Amygdala (tissue), 56 donors: ENCODE results near the gene TCEAL8.
A peak's percentile ranks its signal among the peaks of the same experiment; 100 is the strongest.
"Not testable (repeated sequence)": the region's sequence is repeated elsewhere in the genome, so short reads cannot be mapped to it uniquely, and the experiment has no call there.

Experiments used
- DNase-seq, 56 donors: peaks; one replicate each; lab custom pipeline; 2025; lab: John Stamatoyannopoulos, UW

Gene TCEAL8, protein sequence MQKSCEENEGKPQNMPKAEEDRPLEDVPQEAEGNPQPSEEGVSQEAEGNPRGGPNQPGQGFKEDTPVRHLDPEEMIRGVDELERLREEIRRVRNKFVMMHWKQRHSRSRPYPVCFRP

DNA sequence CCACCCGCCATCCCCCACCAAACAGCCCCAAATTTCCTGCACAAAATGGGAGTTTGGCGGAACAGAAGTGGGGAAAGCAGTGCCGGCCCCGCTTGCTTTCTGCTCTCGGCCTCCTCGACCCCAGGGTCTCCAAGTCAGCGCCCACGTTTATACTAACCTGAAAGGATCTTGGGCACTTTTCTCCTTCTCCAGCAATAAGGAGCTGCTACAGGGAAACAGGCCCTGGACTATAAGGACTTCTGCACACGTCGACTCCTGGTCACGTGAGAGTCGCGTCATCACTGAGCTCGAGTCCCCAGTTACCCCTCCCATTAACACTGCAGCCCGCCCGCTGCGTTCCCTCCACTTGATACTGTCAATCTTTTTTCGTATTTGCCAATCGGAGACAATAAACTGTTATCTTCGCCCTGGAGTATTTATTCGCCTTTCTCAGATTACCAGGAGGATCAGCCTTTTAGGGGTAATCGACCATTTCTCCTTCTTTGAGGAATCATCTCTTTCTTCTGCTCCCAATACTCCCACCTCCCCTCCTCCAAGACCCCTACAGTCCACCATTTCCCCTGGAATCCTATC, at the start of gene TCEAL8:
TCEAL8 (minus strand) TSS at position 235 of the 573 bp plus-strand sequence. CDS start 1,176 bp downstream, outside the sequence.
- DNase-seq, result peak in 55 of 56 donors; percentile 1 to 92 (median 67)

DNA sequence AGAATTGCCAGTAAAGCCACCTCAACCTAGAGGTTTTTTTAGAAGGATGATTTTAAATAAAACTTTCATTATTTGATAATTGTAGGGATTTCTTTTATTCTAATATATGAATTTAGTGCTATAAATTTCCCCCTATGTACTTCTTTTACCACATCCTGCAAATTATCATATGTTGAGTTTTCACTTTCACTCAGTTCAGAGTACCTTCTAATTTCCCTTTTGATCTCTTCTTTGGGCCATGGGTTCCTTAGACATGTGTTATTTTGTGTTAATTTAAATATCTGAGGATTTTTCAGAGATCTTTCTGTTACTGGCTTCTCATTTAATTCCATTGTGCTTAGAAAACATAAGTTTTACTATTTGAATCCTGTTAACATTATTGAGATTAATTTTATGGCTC, 49.8 kb upstream of the TCEAL8 start:
- no peak for DNase-seq

DNA sequence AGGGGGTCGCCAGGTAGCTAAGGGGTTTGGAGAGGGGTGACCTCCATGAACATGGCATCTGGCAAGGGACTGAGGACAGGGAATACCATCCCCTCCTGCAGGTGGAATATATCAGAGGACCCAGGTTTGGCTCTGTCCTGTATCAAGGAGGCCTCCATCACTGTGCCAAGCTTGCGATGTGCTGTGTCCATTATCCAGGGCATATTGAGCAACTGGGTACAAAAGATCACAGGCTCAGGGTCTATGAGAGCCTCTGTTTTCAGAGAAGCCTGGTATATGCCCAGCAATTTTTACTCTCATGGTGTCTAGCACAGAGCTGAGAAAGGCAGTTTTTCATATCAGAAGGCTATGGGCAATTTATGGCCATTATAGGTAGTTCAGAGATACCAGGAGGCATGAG, 38.2 kb upstream of the TCEAL8 start:
- DNase-seq, result no peak

DNA sequence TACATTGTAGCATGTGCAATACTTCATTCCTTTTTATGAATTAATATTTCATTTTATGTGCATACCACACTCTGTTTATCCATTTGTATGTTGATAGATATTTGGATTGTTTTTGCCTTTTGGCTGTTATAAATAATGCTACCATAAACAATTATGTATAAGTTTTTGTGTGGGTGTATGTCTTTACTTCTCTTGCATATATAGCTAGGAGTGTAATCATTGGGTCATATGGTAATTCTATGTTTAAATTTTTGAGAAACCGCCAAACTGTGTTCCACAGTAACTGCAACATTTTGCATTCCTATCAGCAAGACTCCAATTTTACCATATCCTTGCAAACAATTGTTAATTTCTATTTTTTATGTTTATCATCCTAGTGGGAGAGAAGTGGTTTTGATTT, 24.7 kb upstream of the TCEAL8 start:
- DNase-seq, result no peak

DNA sequence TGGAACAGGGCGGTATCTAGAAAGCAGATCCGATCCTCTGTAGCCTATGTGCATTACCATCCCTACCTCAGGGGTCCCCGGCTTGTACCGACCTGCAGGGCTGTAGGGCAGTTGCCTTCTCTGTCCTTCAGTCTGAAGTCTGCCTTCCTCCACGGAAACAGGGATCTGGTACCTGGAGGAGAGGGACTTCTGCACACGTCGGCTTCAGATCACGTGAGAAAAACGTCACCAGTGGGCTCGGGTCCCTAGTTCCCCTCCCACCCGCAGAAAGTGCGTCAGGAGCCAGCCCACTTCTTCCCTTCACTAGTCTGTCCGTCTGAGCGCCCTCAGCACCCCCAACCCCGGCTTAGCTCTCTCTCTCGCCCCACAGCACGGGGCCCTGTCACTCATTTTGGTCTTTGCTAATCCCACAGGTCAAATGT, 21.6 kb upstream of the TCEAL8 start, which contains the start of gene TCEAL5:
TCEAL5 (minus strand) TSS at position 170 of the 422 bp plus-strand sequence. CDS start 2,187 bp downstream, outside the sequence.
- peak in 50 of 56 donors; percentile 0 to 70 (median 17) for DNase-seq

DNA sequence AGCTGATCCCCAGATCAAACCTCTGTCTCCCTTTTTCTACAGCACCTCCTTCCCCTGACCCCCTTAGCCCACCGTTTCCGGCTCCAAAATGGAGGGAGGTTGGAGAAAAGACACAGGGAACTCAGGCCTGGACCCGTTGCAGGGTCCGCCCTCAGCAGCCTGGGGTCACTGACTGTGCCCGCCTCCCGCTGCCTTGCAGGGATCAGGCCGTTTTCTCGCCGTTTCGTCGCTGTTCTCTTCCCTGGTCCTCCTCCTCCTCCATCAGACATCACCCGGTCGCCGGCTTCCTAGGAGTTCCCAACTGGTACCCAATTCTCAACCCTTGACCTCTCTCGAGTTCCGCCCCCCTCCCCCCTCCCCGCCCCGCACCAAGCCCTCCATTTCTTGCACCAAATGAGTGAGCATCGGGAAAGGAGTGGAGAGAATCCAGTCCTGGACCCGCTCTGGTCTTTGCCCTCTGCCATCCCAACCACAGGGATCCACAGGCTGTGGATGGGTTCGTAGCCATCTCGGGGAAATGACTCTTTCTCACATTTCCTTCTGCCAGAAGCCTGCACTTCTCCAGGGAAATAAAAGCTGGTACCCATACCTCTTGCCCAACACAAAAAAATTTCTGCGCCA, 21.1 kb upstream of the TCEAL8 start:
- peak in 14 of 56 donors; percentile 0 to 13 (median 1) for DNase-seq

DNA sequence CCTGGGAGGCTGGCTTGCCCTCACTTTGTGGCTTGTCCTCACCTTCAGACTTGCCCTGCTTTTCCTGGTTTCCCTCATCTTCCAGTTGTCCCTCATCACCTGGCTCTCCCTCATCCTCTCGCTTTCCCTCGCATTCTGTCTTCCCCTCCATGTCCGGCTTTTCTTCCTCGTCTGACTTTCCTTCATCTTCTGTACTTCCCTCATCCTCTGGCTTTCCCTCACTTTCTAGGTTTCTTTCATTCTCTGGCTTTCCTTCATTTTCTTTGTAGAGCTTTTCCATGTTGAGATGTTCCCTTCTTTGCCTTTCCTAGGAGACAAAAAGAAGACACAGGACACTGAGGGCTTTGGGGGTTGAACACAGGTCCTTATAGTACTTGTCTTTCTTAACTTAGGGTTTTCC, 19.3 kb upstream of the TCEAL8 start:
- no peak for DNase-seq

DNA sequence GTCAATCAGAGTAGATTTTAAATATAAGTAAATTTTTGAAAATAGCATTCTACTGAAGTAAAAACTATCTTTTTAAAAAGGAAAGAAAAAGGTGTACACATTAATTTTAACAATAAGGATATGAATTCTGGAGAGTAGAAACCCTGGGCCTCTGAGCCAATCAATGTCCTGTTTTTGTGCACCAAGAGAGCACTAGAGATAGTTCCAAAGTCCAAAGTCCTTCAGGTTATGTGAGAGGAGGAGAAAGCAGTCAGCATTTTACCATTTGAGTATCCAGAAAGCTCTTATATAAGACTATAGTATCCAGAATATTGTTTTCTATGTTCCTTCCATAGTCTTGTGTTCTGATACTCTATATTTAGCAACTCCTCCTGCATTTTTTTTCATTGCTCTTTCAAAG, 3.3 kb upstream of the TCEAL8 start:
- no peak for DNase-seq

DNA sequence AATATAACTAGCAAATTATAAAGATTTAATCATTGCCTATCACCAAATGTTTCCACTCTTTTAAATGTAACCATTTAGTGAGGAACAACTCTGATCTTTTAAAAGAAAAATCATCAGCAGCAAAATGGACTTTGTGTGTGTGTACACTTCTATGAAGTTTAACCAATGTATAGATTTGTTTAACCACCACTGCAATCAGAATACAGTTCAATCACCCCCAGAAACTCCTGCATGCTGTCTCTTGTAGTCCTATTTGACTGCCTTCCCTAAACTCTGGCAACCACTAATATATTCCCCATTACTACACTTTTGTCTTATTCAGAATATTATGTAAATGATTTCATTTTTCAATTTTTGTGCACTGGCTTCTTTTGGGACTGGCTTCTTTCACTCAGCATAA, 1.7 kb upstream of the TCEAL8 start:
- DNase-seq, result no peak

DNA sequence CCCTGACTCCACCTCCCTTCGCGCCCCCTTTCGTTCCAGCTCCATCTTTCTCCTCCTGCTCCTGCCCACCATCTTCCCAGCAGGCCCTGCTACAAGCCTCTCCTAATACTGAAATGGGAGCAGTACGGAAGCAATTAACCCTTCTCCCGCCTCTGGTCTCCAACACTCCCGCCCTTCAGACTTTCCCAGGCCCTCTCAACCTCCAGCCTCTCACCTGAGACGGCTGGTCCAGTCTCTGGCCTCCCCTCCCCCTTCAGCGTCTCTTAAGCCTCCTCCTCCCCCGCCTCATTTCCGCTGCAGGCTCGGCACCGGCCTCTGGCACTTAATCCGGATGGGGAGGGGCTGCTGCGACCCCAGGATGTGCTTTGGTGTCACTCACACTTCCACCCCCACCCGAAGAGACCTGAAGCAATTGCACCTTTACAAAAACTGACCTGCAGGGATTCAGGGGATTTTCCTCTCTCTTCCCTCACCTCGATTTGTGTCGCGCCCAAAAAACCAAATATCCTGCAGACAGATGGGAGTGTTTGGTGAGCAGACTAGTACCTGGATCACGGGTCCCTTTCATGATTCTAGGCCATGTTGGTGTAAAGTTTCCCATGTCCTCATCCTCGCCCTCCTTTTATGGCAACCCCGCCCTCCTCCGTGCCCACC, 657 bp downstream of the TCEAL8 start:
- DNase-seq, result peak in 49 of 56 donors; percentile 0 to 63 (median 30)

DNA sequence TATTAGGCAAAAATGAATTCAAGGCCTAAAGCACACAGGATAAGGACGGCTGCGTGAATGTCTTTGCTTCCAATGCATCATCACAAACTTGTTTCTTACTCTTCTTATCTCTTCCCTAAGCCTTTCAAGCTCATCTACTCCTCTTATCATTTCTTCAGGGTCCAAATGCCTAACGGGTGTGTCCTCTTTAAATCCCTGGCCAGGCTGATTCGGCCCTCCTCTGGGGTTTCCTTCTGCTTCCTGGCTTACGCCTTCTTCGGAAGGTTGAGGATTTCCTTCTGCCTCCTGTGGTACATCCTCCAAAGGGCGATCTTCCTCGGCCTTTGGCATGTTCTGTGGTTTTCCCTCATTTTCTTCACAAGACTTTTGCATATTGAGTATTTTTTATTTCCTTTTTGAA, 1.3 kb downstream of the TCEAL8 start:
- no peak for DNase-seq

DNA sequence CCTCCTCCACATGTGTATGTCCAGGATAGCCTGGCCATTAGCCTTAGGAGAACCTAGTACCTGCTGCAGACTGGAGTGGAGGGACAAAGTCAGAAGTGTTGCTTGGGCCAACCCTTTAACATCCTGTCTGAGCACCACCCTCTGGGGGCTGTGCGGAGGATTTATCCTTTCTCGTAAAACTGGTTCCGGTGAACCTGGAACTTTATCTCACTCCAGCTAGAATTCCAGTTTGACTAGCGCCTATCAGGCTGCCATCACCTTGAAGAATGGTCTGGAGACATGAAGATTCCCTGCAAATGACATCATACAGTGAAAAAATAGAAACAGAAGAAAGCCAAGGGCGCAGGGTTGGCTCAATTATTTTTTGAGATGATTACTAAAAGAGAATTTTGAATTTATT, 4.0 kb downstream of the TCEAL8 start:
- no peak for DNase-seq

DNA sequence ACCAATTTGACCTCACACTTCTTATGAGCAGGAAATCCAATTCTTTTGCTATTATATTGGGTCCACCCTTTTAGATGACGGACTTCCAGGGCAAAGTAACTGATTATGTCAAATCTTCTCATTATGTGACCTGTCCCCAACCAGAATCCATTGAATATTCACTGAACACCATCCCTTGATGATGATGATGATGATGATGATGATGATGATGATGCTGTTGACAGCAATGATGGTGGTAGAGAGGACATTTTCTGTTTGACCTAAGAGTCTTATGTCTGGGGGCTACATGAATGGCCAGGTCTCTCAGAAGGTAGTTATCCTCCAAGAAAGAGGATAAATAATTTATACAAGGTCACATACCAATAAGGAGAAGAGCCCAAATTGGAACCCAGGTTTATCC, 5.2 kb downstream of the TCEAL8 start:
- DNase-seq, result no peak

DNA sequence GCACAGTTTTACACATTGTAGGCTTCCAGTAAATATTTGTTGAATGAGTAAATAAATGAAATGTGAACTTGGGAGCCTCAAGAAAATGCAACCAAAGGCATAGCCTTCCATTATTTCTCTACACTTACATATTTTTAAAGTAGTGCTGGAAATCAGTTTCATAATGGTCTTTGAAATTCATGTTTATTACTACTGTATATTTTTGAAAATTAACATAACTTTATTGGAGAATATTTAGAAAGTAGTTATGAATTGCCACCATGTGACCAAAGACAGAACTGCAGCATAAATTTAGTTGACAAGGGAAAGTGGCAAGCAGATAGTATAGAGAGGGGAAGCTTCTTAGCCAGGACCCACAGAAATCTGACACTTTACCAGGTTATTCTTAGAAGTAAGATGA, 6.4 kb downstream of the TCEAL8 start:
- DNase-seq, result peak in 1 of 56 donors; percentile 0

DNA sequence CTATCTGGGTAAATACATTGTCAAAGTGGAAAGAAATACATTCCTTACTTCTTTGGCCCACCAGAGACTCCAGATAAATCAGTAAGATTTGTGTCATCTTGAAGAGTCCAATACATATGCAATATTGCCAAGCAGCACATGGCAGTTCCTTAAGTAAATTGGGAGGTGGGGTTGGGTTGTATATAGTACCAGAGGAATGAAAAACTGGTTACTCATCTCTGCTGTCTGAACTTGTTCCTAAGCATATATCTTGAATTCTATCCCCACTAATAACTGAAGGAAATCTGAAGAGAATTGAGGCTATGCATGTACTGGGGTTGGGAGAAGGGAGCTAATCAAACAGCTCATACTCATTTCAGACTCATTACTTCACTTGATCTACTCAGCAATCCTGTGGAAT, 14.8 kb downstream of the TCEAL8 start:
- no peak for DNase-seq

DNA sequence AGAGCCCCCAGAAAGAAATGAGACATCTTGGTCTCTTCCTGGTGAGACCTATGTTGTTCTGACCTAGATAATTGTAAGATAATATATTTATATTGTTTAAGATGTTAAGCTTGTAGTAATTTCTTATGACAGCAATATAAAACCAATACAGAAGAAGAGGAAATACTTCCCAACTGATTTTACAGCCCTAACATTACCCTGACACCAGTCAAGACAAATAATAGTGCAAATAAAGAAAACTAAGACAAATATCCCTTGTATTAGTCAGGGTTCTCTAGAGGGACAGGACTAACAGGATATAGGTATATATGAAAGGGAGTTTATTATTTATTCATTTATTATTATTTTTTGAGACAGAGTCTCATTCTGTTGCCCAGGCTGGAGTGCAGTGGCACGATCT, 18.7 kb downstream of the TCEAL8 start:
- no peak for DNase-seq

DNA sequence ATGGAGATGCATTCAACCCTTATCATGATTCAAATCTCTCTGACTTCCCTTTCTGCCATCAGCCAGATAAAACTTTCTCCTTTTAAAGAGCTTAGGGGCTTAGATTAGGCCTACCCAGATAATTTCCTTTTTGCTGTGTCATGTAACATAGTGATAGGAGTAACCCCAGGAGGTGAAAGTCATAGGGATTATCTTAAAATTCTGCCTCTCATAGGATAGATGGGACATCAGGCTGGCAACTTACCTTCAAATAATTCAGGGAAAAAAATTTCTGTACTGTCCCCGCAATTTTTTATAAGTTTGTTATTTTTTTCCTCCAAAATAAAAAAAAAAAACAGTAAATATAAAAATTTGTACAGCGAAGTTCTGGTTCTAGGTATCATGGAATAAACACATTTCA, 19.3 kb downstream of the TCEAL8 start:
- DNase-seq, result not testable (repeated sequence)

DNA sequence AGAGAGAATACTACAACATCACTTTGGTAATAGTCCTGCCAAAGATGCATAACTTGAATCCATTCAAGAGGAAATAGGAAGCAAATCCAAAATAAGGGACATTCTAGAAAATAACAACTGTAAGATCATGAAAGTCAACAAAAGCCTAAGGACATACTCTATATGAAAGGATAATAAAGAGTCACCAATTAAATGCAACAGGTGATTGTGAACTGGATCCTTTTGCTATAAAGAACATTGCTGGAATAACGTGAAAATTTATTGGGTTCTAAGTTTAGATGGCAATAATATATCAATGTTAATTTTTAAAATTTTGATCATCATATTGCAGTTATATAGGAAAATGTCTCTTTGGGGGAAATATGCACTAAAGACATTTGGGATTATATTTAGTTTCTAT, 20.1 kb downstream of the TCEAL8 start:
- no peak for DNase-seq

DNA sequence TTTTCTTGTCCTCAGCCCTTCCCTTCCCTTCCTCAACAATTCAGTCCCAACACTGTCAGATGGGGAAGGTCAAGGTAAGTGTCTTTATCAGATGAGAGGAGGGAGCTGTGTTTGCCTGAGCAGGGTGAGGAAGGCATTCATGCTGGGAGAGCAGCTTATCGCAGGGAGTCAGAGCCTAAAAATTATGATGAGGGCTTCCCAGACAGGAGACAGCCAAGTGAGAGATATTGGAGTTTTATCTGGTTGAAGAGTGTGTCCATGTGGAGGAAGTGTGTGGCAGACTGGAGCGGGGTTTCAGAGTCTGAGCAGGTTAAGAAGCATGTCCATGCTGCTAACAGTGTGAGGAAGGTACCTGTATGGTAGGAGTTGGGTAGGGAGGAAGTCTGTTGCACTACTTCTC, 21.7 kb downstream of the TCEAL8 start:
- no peak for DNase-seq

DNA sequence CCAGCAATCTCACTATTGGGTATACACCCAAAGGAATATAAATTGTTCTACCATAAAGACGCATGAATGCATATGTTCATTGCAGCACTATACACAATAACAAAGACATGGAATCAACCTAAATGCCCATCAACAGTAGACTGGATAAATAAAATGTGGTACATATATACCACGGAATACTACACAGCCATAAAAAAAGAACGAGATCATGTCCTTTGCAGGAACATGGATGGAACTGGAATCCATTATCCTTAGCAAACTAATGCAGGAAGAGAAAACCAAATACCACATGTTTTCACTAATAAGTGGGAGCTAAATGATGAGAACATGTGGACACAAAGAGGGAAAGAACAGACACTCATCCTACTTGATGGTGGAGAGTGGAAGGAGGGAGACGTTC, 29.0 kb downstream of the TCEAL8 start:
- not testable (repeated sequence) for DNase-seq

DNA sequence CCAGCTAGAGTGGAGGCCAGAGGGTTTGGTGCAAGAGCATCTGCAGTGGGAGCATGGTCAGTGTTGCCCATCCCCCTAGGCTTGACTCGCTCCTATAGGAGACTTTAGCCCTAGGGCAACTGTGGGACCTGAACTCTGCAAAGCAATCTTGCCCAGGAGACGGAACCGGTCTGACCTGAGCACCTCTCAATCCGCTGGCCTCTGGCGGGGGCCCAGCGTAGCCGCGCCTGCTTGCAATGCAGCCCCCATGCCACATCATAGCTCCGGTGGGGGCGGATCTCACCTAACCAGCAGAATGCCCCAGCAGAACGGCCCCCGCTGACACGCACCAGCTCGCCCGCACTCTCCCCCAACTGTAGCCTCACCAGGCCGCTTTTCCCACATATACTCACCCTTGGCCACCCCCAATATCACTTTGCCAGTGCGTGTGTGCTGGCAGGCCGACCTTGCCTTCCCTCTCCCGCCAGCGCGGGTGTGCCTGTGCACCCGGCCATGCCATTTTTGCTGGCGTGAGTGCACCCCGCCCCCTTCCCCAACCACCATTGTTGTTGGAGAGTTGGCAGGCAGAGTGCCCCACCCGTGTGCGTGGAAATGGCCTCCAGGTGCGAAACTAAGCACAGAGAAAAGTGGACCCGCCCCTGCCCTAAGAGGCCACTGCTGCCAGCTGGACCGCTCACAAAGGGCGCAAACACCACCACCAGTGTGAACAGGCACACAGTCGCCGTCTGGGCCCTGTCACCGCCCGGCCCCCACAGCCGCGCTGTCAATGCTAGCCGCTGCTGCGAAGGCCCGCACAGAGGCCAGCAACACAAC, 34.2 kb downstream of the TCEAL8 start:
- DNase-seq, result peak in 14 of 56 donors; percentile 0 to 60 (median 20)
